GM03348 (cell line): ENCODE results near the gene OR2M7.
"Not testable (repeated sequence)": the region's sequence is repeated elsewhere in the genome, so short reads cannot be mapped to it uniquely, and the experiment has no call there.

Source experiments
- DNase-seq: peaks from one replicate; pipeline ENCODE4 v3.0.0; 2012; ENCODE audit warnings: low spot score

Gene OR2M7

GRCh38 chr1:248324468-248324867 lies at the start of gene OR2M7:
Gene OR2M7, minus strand, starts transcription at chr1:248324568. Its CDS starts 0 bp downstream, at chr1:248324568.
- no peak for DNase-seq

- no peak for DNase-seq
These were observed 49.4 kb upstream of the OR2M7 start for GRCh38 chr1:248373761-248374160.

- DNase-seq: no peak
These were observed 48.0 kb upstream of the OR2M7 start for GRCh38 chr1:248372394-248372793.

- no peak for DNase-seq
These were observed 42.2 kb upstream of the OR2M7 start for GRCh38 chr1:248366609-248367008.

- no peak for DNase-seq
These were observed 36.9 kb upstream of the OR2M7 start, which contains the start of gene OR2T4 for GRCh38 chr1:248361121-248361715. Gene OR2T4, plus strand, starts transcription at chr1:248361665. Its CDS starts 0 bp downstream, at chr1:248361665.

GRCh38 chr1:248359415-248359814 lies 35.0 kb upstream of the OR2M7 start:
- DNase-seq: no peak

- DNase-seq: no peak
These were observed 24.1 kb upstream of the OR2M7 start, which contains the start of gene OR14C36 for GRCh38 chr1:248348475-248348874. Gene OR14C36, plus strand, starts transcription at chr1:248348775. Its CDS starts 0 bp downstream, at chr1:248348775.

- DNase-seq: no peak
These were observed 19.1 kb upstream of the OR2M7 start for GRCh38 chr1:248343451-248343850.

- DNase-seq: no peak
These were observed 7.6 kb downstream of the OR2M7 start for GRCh38 chr1:248316796-248317195.

- DNase-seq: not testable (repeated sequence)
These were observed 17.6 kb downstream of the OR2M7 start for GRCh38 chr1:248306740-248307139.

- no peak for DNase-seq
These were observed 18.3 kb downstream of the OR2M7 start for GRCh38 chr1:248306103-248306502.

GRCh38 chr1:248305672-248306071 lies 18.7 kb downstream of the OR2M7 start:
- DNase-seq: not testable (repeated sequence)

- no peak for DNase-seq
These were observed 21.0 kb downstream of the OR2M7 start, which contains the start of gene OR2T12 for GRCh38 chr1:248303324-248303723. Gene OR2T12, minus strand, starts transcription at chr1:248303424. Its CDS starts 7,846 bp downstream, at chr1:248295578.

- no peak for DNase-seq
These were observed 36.0 kb downstream of the OR2M7 start for GRCh38 chr1:248288391-248288790.

- no peak for DNase-seq
These were observed 46.5 kb downstream of the OR2M7 start, which contains the start of gene OR2T33 for GRCh38 chr1:248277876-248278275. Gene OR2T33, minus strand, starts transcription at chr1:248277976. Its CDS starts 4,162 bp downstream, at chr1:248273814.
